ENCODE data around the gene R3HDM4.

DNA sequence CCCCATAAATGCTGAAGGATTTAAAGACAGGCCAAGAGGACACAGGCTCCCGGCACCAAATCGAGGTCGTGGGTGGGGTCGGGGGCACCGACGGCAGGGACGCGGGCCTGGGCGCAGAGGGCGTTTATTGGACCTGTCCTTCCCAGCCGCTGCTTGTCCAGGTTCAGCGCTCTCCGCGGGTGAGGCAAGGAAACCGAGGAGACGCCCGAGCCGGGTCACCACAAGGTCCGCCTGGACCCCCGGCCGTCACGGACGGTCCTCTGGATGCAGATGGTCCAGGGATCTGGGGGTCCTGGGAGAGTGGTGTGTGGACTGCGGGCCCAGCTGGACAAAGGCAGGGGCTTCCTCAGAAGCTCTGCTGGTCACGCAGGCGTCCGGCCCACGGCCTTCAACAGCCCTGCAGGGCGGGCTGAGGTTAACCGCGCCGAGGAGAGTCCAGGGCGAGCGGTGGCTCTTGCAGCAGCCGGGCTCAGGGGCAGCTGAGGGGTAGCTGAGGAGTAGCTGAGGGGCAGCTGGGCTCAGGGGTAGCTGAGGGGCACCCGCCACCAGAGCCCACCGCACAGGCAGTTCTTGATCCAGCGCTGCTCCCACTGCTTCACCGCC, 45.1 kb downstream of the R3HDM4 start:
- TF ChIP-seq, protein P1, sequence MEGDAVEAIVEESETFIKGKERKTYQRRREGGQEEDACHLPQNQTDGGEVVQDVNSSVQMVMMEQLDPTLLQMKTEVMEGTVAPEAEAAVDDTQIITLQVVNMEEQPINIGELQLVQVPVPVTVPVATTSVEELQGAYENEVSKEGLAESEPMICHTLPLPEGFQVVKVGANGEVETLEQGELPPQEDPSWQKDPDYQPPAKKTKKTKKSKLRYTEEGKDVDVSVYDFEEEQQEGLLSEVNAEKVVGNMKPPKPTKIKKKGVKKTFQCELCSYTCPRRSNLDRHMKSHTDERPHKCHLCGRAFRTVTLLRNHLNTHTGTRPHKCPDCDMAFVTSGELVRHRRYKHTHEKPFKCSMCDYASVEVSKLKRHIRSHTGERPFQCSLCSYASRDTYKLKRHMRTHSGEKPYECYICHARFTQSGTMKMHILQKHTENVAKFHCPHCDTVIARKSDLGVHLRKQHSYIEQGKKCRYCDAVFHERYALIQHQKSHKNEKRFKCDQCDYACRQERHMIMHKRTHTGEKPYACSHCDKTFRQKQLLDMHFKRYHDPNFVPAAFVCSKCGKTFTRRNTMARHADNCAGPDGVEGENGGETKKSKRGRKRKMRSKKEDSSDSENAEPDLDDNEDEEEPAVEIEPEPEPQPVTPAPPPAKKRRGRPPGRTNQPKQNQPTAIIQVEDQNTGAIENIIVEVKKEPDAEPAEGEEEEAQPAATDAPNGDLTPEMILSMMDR (IDR thresholded peaks at IDR 0.05): no peak
- TF ChIP-seq POLR2A (IDR thresholded peaks at IDR 0.05): no peak
